ENCODE measurements around the gene CDK7.
"Not testable (repeated sequence)": the region's sequence is repeated elsewhere in the genome, so short reads cannot be mapped to it uniquely, and the experiment has no call there.

The CDK7 gene

GRCh38 chr5:69219939-69220338 is 14.7 kb upstream of the CDK7 start:
- H3K27ac ChIP-seq (replicated peaks): no peak overlapping the region

GRCh38 chr5:69220371-69220770 is 14.3 kb upstream of the CDK7 start:
- H3K4me3 ChIP-seq (replicated peaks; ENCODE audit: insufficient read depth, low read length); H3K27ac ChIP-seq (replicated peaks); DNase-seq (ENCODE audit: low read depth in 1 of 2, low spot score in 1 of 2); H3K27me3 ChIP-seq (ENCODE audit: insufficient read depth, poor library complexity, severe bottlenecking): not testable (repeated sequence)

More at GRCh38 chr5:69219939-69220338, 14.7 kb upstream of the CDK7 start:
- Histone ChIP-seq H3K27me3 (ENCODE audit: insufficient read depth, poor library complexity, severe bottlenecking) (no peaks in the 10 kb centered on the region), H3K4me3 (replicated peaks; ENCODE audit: insufficient read depth, low read length) (no peak overlapping the region)
- TF ChIP-seq REST (IDR thresholded peaks at IDR 0.05; ENCODE audit: insufficient replicate concordance, low read depth): no peak
- TF ChIP-seq SPI1 (IDR thresholded peaks at IDR 0.05; ENCODE audit: borderline replicate concordance, low read depth): no peak
- no peak for TF ChIP-seq POLR2AphosphoS5 (IDR thresholded peaks at IDR 0.05; ENCODE audit: low read depth)
- DNase-seq (ENCODE audit: low read depth in 1 of 2, low spot score in 1 of 2): no peak

DNA sequence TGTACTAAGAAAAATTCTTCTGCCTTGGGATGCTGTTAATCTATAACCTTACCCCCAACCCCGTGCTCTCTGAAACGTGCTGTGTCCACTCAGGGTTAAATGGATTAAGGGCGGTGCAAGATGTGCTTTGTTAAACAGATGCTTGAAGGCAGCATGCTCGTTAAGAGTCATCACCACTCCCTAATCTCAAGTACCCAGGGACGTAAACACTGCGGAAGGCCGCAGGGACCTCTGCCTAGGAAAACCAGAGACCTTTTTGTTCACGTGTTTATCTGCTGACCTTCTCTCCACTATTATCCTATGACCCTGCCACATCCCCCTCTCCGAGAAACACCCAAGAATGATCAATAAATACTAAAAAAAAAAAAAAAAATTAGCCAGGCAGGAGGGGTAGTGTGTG is 13.9 kb upstream of the CDK7 start:
- not testable (repeated sequence) for DNase-seq (ENCODE audit: low read depth in 1 of 2, low spot score in 1 of 2); H3K4me3 ChIP-seq (replicated peaks; ENCODE audit: insufficient read depth, low read length); H3K27ac ChIP-seq (replicated peaks); H3K27me3 ChIP-seq (ENCODE audit: insufficient read depth, poor library complexity, severe bottlenecking)

DNA sequence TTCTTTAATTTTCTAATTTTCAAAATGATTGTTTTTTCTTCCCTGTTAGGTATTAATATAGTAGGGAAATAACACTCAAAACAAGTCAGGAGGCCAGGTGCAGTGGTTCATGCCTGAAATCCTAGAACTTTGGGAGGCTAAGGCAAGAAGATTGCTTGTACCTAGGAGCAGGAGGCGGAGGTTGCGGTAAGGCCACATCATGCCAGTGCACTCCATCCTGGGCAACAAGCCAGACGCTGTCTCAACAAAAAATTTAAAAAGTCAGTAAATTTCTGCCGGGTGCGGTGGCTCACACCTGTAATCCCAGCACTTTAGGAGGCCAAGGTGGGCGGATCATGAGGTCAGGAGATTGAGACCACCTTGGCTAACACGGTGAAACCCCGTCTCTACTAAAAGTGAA is 10.2 kb upstream of the CDK7 start:
- no peak for DNase-seq (ENCODE audit: low read depth in 1 of 2, low spot score in 1 of 2)
- no peak overlapping the region for H3K27ac ChIP-seq (replicated peaks)
- no peak overlapping the region for H3K4me3 ChIP-seq (replicated peaks; ENCODE audit: insufficient read depth, low read length)
- no peaks in the 10 kb centered on the region for H3K27me3 ChIP-seq (ENCODE audit: insufficient read depth, poor library complexity, severe bottlenecking)
- TF ChIP-seq GABPA (IDR thresholded peaks at IDR 0.05; ENCODE audit: low read depth): no peak
- TF ChIP-seq POLR2AphosphoS5 (IDR thresholded peaks at IDR 0.05; ENCODE audit: low read depth): no peak
- TF ChIP-seq REST (IDR thresholded peaks at IDR 0.05; ENCODE audit: insufficient replicate concordance, low read depth): no peak
- no peak for TF ChIP-seq SPI1 (IDR thresholded peaks at IDR 0.05; ENCODE audit: borderline replicate concordance, low read depth)
- TF ChIP-seq CTCF (IDR thresholded peaks at IDR 0.05; ENCODE audit: insufficient read depth, low read length): no peak

- no peak for DNase-seq (ENCODE audit: low read depth in 1 of 2, low spot score in 1 of 2)
- Histone ChIP-seq H3K27me3 (ENCODE audit: insufficient read depth, poor library complexity, severe bottlenecking) (no peaks in the 10 kb centered on the region), H3K4me3 (replicated peaks; ENCODE audit: insufficient read depth, low read length) (no peak overlapping the region), H3K27ac (replicated peaks) (no peak overlapping the region)
- no peak for TF ChIP-seq CTCF (IDR thresholded peaks at IDR 0.05; ENCODE audit: insufficient read depth, low read length)
- no peak for TF ChIP-seq REST (IDR thresholded peaks at IDR 0.05; ENCODE audit: insufficient replicate concordance, low read depth)
- TF ChIP-seq SPI1 (IDR thresholded peaks at IDR 0.05; ENCODE audit: borderline replicate concordance, low read depth): no peak
- no peak for TF ChIP-seq POLR2AphosphoS5 (IDR thresholded peaks at IDR 0.05; ENCODE audit: low read depth)
- no peak for TF ChIP-seq GABPA (IDR thresholded peaks at IDR 0.05; ENCODE audit: low read depth)
Measured at GRCh38 chr5:69225860-69226259, 8.8 kb upstream of the CDK7 start.

Data from HL-60 (cell line).